A673 (cell line): Measurements from ENCODE around the gene RELN.

Experiments
- EZH2 ChIP-seq: fragments of 200-600 bp; sonication (generic); IDR thresholded peaks from 2 replicates; pipeline ENCODE4 v1.6.1; 2017; ENCODE audit warnings: borderline replicate concordance, low read depth, mild to moderate bottlenecking, mixed read lengths, antibody characterized with exemption, low read length; ENCODE audit not compliant: poor library complexity, severe bottlenecking
- TF ChIP-seq, protein P1 (sequence below): fragments of 300-800, 200-600 bp; sonication (generic); conservative IDR thresholded peaks from 2 replicates; pipeline ENCODE4 v1.5.1; 2017; ENCODE audit warnings: low read depth, mild to moderate bottlenecking, antibody characterized with exemption, low read length, moderate library complexity, mixed read lengths

- TF ChIP-seq, protein P1, sequence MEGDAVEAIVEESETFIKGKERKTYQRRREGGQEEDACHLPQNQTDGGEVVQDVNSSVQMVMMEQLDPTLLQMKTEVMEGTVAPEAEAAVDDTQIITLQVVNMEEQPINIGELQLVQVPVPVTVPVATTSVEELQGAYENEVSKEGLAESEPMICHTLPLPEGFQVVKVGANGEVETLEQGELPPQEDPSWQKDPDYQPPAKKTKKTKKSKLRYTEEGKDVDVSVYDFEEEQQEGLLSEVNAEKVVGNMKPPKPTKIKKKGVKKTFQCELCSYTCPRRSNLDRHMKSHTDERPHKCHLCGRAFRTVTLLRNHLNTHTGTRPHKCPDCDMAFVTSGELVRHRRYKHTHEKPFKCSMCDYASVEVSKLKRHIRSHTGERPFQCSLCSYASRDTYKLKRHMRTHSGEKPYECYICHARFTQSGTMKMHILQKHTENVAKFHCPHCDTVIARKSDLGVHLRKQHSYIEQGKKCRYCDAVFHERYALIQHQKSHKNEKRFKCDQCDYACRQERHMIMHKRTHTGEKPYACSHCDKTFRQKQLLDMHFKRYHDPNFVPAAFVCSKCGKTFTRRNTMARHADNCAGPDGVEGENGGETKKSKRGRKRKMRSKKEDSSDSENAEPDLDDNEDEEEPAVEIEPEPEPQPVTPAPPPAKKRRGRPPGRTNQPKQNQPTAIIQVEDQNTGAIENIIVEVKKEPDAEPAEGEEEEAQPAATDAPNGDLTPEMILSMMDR: no peak
- no peak for TF ChIP-seq EZH2
Measured at GRCh38 chr7:103984050-103984449, 5.4 kb downstream of the RELN start.
